LNCaP clone FGC (cell line): ENCODE results near the gene XCR1.

Experiments
- DNase-seq: peaks from one replicate; pipeline ENCODE4 v3.0.0-alpha.2; 2011; ENCODE audit warnings: low read depth
- H3K4me3 ChIP-seq: 2 replicates; pipeline ENCODE4 v1.5.1; 2011; ENCODE audit warnings: mild to moderate bottlenecking, low read depth, low read length, control low read depth
- TF ChIP-seq, protein P1 (sequence below): IDR thresholded peaks from 2 replicates; pipeline ENCODE4 v1.5.1; 2012; ENCODE audit warnings: mild to moderate bottlenecking; ENCODE audit not compliant: control insufficient read depth, insufficient read depth; ENCODE audit errors: extremely low read depth

XCR1 gene

DNA sequence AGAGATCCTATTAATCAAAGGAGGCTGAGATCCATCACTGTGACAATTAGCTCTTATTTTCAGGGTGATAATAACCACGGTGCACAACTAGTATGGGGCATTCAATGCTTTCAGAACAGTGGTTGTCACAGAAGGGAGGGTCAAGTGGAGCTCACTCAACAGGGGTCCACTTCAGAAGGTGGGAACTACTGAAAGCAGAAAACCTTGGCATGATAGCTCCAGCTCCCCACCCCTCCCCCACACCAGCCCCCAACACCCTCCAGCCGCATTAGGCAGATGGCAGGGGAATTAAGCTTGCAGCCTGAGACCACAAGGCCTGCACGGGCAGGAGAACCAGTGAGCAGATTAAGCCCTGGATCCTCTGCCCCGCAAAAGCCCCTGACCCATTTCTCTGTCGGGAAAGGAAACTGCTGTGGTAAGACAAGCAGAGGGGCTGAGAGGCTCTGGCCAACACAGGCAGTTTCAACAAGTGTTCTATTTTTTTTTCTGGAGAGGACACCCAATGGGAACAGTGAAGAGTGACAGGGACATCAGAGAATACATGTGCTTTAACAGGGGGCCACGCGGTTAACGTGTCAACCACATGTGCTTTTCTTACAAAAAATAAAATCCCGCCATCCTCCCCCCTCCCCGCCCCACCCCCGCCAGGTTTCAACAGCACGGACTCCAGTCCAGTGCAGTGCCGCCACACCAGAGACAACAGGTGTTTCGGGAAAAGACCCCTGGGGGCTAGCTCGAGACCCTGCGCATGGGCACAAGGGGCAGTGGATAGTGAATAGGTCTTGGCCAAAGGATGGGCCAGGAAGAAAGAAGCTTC is 32.7 kb downstream of the XCR1 start:
- TF ChIP-seq, protein P1, sequence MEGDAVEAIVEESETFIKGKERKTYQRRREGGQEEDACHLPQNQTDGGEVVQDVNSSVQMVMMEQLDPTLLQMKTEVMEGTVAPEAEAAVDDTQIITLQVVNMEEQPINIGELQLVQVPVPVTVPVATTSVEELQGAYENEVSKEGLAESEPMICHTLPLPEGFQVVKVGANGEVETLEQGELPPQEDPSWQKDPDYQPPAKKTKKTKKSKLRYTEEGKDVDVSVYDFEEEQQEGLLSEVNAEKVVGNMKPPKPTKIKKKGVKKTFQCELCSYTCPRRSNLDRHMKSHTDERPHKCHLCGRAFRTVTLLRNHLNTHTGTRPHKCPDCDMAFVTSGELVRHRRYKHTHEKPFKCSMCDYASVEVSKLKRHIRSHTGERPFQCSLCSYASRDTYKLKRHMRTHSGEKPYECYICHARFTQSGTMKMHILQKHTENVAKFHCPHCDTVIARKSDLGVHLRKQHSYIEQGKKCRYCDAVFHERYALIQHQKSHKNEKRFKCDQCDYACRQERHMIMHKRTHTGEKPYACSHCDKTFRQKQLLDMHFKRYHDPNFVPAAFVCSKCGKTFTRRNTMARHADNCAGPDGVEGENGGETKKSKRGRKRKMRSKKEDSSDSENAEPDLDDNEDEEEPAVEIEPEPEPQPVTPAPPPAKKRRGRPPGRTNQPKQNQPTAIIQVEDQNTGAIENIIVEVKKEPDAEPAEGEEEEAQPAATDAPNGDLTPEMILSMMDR, result no peak
- no peak for DNase-seq
- H3K4me3 ChIP-seq, result peak overlapping the region; percentile 83

DNA sequence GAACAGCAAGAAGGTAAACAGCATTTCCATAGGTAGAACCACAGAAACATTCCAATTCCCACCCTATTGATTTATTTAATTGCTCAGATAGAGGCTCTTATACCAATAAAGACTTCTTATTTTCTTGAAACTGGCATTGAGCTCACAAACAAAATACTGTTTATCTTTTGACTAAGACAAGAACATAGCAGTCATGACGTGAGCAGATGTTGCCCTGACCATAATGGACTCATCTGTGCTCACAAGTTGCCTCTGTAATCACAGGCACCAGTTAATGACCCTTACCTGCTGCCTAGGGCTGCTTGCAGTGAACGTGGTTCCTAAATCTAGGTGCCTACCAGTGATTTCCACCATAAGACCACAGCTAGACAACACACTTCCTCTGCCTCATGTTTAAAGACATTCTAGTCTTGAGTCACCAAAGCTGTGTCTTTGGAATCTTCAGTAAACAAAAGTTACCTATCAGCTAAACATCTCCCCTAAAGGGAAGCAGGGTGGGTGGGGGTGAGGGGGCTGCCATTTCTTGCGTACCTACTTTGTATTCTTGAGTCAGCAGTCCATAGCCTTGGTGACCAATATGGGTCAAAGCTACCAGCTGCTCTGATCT is 33.8 kb downstream of the XCR1 start:
- no peak for DNase-seq
- no peak overlapping the region for H3K4me3 ChIP-seq
- TF ChIP-seq, protein P1, result no peak

DNA sequence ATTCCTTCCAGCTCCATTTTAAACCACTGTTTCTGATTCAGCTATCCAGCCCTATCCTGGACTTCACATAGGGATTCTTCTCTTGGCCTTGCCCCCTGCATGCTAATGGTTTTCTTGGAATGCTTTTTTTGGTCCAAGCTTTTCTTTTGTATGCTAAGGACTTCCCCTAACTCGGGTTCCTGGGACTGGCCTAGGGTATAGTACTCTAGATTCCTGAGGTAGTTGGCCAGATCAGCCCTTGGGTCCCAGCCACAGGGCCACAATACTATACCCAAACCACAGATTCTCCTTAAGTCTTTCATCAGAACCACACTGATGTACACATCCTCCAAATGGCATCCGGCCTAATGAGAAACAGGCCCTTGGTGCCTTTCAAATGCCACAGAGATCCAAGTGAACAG is 34.5 kb downstream of the XCR1 start:
- TF ChIP-seq, protein P1, result no peak
- no peak for DNase-seq
- no peak overlapping the region for H3K4me3 ChIP-seq

DNA sequence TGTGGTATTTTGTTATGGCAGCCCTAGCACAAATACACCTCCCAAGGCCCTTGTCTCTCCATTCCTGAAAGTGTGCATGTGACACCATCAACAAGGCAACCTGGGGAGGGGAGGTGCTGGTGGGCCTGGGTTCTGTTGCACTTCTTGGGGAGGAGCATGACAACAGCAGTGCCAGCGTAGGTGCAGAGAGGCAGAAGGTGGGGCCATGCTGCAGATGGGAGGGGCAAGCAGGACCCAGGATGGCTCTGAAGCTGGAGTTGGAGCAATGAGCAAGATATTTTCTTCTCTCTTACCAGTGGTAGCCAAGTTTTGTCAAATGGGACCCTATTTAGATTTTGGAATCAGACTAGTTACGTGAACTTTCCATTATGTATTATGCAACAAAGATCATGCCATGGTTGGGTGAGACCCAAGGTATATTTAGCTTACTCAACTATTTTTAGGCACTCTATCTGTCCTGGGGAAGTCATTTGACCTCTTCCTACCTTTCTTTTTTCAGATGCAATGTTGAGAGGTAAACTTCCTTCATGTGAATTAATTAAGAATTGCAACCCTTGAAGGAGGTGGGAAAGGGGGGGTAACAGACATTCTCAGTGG is 35.1 kb downstream of the XCR1 start:
- no peak overlapping the region for H3K4me3 ChIP-seq
- TF ChIP-seq, protein P1, result no peak
- no peak for DNase-seq

DNA sequence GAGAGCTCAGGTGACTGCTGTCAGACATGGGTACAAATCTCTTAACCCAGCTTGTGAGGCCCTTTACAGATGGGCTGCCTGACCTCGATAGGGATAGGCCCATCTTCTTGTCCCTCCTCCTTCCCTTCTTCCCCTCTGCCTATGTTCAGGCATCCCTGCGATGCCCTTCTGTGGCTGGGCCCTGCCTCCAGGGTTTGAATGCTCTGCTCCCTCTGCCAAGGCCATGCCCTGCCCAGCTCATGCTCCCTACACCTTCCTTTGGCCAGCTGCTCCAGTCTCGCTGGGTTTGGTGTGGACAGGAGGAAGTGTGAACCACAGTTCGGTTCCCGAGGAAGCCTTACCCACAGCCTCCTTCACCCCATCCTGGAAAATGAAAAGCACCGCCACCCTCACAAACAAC is 35.9 kb downstream of the XCR1 start:
- no peak overlapping the region for H3K4me3 ChIP-seq
- TF ChIP-seq, protein P1, result no peak
- DNase-seq, result no peak

DNA sequence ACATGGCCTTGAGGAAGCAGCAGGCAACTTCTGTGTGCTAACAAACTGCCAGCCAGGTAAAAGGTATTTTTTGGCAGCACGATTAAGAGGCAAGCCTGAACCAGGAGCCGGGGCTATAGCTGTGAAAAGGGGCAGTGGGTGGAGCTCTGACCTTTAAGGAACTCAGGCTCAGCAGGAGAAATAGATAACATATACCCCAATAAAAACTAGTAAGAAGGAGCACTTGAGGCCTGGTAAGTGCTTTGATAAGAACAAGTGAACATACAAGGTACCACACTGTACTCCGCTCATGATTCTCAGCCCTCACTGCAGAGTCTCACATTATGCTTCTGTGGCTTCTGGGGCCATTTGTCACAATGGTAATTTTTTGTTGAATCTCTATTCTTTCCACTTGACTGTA is 37.1 kb downstream of the XCR1 start:
- DNase-seq, result no peak
- H3K4me3 ChIP-seq, result no peak overlapping the region
- TF ChIP-seq, protein P1, result no peak
